Vagina (tissue), 2 donors: ENCODE measurements around the gene DAB1.

Source experiments
- CTCF ChIP-seq, 3 experiments: fragments of 450-650 bp in 2 of 3; fragments of 200-600 bp in 1 of 3; sonication (generic) in 1 of 3; IDR thresholded peaks; one replicate each; pipeline ENCODE4 v1.5.1; 2017 to 2019; ENCODE audit warnings: antibody characterized with exemption in 3 of 3, mild to moderate bottlenecking in 2 of 3, moderate library complexity in 2 of 3
- POLR2A ChIP-seq, 2 donors: fragments of 450-650 bp; IDR thresholded peaks; one replicate each; pipeline ENCODE4 v1.6.1; 2017; ENCODE audit warnings: antibody characterized with exemption in 2 of 2, mild to moderate bottlenecking in 2 of 2, moderate library complexity in 2 of 2
- POLR2AphosphoS5 ChIP-seq, 2 donors: sonication (generic); formaldehyde crosslinking; IDR thresholded peaks; one replicate each; pipeline ENCODE4 v1.9.0; 2017; ENCODE audit warnings: antibody characterized with exemption in 2 of 2, mild to moderate bottlenecking in 2 of 2, low read depth in 1 of 2; ENCODE audit not compliant: insufficient read depth in 1 of 2

DNA sequence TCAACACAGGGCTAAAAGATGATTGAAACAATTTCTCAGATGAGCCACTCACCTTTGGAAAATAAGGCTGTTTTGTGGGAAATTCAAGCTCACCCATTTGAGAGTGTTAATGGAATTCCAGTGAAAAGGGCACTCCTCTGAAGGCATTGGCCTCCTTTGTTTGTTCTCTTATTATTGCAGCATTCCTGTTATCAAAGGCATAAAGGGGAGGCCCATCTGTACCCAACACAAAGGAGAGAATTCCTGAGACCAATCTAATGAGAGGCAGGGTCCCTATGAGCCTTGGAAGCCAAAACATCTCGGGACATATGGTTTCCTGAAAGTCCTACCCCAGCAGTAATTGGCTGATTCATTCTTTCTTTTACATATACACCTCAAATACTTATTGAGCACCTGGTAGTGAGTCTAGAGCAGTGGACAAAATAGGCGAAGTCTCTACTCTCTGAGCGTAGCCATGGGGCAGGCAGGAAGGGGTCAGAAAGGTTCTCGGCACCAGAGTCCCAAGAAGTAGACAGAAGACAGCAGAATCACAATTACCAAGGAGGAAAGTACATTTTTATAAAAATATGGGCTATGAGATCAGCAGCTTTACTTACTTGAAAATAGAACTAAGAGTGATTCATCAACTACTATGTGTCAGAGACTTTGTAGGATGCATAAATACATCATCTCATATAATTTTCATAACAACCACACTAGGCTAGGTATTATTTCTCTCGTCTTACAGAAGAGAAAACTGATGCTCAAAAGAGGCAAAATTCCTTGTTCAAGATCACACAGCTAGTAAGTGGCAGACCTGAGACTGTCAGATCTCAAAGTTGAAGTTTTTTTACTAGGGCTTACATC lies 218.7 kb downstream of the DAB1 start:
- no peak for TF ChIP-seq POLR2A (IDR thresholded peaks at IDR 0.05)
- no peak for TF ChIP-seq CTCF (IDR thresholded peaks at IDR 0.05)
- TF ChIP-seq POLR2AphosphoS5 (IDR thresholded peaks at IDR 0.05; ENCODE audit: insufficient read depth in 1 of 2, low read depth in 1 of 2): no peak
